Neutrophil (primary cell): ENCODE results near the gene LIPT2.

ENCODE experiments used
- H3K27ac ChIP-seq: fragments of 200-600 bp; sonication (generic); 2 replicates; pipeline ENCODE4 v1.5.1; 2016; ENCODE audit warnings: mild to moderate bottlenecking, moderate library complexity
- H3K27me3 ChIP-seq: fragments of 200-600 bp; sonication (generic); 2 replicates; pipeline ENCODE4 v1.6.0; 2016; ENCODE audit warnings: mild to moderate bottlenecking
- H3K36me3 ChIP-seq: fragments of 200-600 bp; sonication (generic); 2 replicates; pipeline ENCODE4 v1.5.1; 2017
- H3K4me1 ChIP-seq, 2 experiments: fragments of 200-600 bp in 1 of 2; sonication (generic) in 1 of 2; 1 replicate in 1 of 2; 2 replicates in 1 of 2; pipeline versions ENCODE4 v1.5.1 to v1.6.1; 2013 to 2016; ENCODE audit warnings: low read depth in 1 of 2, low read length in 1 of 2, mild to moderate bottlenecking in 1 of 2, moderate library complexity in 1 of 2; ENCODE audit not compliant: control insufficient read depth in 1 of 2, insufficient read depth in 1 of 2
- H3K4me3 ChIP-seq, 2 experiments: fragments of 200-600 bp in 1 of 2; sonication (generic) in 1 of 2; 1 replicate in 1 of 2; 2 replicates in 1 of 2; pipeline ENCODE4 v1.5.1; 2013 to 2016; ENCODE audit warnings: low read depth in 1 of 2, low read length in 1 of 2, mild to moderate bottlenecking in 1 of 2, moderate library complexity in 1 of 2
- H3K9me3 ChIP-seq: fragments of 200-600 bp; sonication (generic); 2 replicates; pipeline ENCODE4 v1.5.1; 2016
- TF ChIP-seq, protein P1 (sequence below): fragments of 200-600 bp; sonication (generic); IDR thresholded peaks from 2 replicates; pipeline ENCODE4 v1.5.1; 2016; ENCODE audit warnings: antibody characterized with exemption

LIPT2 gene

DNA sequence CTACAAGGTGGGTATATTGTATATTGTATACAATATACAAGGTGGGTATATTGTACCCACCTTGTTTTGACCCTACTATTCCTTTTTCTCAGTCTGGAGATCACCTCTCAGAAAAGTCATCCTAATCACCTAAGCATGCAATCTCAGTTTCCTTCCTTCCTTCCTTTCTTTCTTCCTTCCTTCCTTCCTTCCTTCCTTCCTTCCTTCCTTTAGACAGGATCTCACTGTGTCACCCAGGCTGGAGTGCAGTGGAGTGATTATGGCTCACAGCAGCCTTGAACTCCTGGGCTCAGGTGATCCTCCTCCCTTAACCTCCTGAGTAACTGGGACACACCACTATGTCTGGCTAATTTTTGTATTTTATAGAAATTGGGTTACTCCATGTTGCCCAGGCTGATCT lies 25.0 kb downstream of the LIPT2 start:
- no peaks in the 10 kb centered on the region for H3K27me3 ChIP-seq
- H3K36me3 ChIP-seq: no peaks in the 10 kb centered on the region
- no peak overlapping the region for H3K27ac ChIP-seq
- TF ChIP-seq, protein P1, sequence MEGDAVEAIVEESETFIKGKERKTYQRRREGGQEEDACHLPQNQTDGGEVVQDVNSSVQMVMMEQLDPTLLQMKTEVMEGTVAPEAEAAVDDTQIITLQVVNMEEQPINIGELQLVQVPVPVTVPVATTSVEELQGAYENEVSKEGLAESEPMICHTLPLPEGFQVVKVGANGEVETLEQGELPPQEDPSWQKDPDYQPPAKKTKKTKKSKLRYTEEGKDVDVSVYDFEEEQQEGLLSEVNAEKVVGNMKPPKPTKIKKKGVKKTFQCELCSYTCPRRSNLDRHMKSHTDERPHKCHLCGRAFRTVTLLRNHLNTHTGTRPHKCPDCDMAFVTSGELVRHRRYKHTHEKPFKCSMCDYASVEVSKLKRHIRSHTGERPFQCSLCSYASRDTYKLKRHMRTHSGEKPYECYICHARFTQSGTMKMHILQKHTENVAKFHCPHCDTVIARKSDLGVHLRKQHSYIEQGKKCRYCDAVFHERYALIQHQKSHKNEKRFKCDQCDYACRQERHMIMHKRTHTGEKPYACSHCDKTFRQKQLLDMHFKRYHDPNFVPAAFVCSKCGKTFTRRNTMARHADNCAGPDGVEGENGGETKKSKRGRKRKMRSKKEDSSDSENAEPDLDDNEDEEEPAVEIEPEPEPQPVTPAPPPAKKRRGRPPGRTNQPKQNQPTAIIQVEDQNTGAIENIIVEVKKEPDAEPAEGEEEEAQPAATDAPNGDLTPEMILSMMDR: no peak
- H3K9me3 ChIP-seq: no peaks in the 10 kb centered on the region
- peaks cover 60 to 64% of the 10 kb centered on the region in 2 experiments for H3K4me1 ChIP-seq
- H3K4me3 ChIP-seq: no peak overlapping the region

DNA sequence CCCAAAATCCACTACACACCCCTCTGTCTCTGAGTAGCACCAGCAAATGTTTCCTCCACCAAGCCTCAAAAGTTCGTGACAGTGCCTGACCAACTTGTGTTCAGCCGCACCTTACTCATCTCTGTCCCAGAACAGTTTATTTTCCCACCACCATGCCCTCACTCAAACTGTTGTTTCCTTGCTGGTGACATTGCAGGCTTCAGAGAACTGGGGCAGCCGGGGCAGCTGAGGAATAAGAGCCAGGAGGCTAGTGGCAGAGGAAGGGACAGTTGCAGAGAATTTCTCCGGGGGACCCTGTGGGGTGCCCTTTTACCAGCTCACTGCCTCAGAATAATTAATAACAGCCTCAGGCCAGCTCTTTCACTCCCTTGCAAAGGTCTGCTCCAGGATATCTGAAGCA lies 25.5 kb downstream of the LIPT2 start:
- H3K36me3 ChIP-seq: no peaks in the 10 kb centered on the region
- TF ChIP-seq, protein P1: no peak
- H3K27ac ChIP-seq: peak overlapping the region; percentile 65
- H3K27me3 ChIP-seq: no peaks in the 10 kb centered on the region
- H3K9me3 ChIP-seq: no peaks in the 10 kb centered on the region
- H3K4me3 ChIP-seq: peak overlapping the region; percentile 68 to 75
- peaks cover 61 to 64% of the 10 kb centered on the region in 2 experiments for H3K4me1 ChIP-seq

DNA sequence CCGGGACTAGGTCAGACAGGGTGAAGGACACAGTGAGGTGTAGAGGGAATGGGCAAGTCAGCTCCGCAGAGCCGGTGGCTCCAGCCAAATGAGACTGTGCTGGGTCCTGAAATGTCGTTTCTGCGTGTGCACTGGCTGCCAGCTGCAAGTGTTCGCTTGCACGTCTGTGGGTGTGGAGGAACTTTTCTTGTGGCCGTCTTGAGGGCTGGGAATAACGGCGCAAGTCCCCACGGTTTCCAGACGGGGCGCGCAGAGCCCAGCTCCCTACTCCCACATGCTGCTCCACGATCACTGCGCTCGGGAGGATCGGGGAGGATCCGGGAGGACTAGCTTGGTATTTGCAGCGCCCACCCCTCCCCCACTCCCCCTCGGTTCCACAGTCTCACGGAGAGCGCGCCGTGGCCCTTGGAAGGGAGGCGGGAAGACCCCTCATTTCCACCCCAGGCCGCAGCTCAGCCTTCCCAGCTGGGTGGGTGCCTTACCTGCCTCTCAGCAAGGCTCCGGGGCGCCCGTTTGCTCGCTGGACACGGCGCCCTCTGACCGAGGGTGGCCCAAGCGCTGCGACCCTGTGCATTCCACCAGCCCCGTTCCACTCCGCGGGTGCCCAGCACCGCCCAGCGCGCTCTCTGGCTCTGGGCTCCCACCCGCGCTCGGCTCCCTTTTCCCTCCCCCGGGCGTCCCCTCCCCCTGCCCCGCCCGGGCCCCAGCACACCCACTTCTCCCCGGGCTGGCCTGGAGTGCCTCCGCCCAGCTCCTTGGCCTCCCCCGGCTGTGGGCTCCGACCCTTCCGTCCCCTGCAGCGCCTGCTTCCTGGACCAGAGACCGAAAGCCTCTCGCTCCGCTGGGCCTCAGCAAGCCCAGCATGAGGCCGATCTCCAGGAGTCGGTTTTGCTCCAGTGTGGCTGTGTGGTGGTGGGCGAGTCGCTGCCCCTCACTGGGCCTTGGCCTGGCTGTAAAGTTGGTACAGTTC lies 26.3 kb downstream of the LIPT2 start, which contains the start of gene KCNE3:
KCNE3 (minus strand) TSS at position 634 of the 970 bp plus-strand sequence. CDS start 9,986 bp downstream, outside the sequence.
- Histone ChIP-seq H3K9me3 (no peaks in the 10 kb centered on the region), H3K36me3 (no peaks in the 10 kb centered on the region), H3K27me3 (no peaks in the 10 kb centered on the region), H3K27ac (peak within 1 kb of the TSS; percentile 65), H3K4me3 (peak within 1 kb of the TSS; percentile 68 to 75), H3K4me1 (peaks cover 69% of the 10 kb centered on the region in 2 experiments)
- TF ChIP-seq, protein P1: no peak

DNA sequence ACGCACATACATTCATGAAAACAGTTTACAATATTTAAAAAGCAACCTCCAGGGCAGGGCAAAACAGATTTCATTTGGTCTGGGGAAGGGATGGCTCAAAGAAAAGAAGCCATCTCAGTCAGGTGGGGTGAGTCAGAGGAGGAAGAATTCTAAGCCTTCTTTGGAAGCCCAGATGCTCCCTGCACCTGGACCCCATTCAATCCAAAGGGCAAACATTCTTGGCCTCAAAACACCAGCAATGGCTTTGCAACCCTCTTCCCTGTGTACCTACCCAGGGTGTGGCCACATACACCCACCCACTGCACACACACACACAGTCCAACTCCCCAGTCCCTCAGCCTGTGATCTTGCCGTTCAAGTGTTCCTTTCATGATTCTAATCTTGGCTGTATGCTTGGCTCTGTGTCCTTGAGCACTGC lies 28.2 kb downstream of the LIPT2 start:
- Histone ChIP-seq H3K27ac (peak overlapping the region; percentile 97), H3K27me3 (no peaks in the 10 kb centered on the region), H3K9me3 (no peaks in the 10 kb centered on the region), H3K4me3 (no peak overlapping the region), H3K4me1 (peaks cover 67 to 79% of the 10 kb centered on the region in 2 experiments), H3K36me3 (peaks cover 1% of the 10 kb centered on the region)
- TF ChIP-seq, protein P1: no peak

DNA sequence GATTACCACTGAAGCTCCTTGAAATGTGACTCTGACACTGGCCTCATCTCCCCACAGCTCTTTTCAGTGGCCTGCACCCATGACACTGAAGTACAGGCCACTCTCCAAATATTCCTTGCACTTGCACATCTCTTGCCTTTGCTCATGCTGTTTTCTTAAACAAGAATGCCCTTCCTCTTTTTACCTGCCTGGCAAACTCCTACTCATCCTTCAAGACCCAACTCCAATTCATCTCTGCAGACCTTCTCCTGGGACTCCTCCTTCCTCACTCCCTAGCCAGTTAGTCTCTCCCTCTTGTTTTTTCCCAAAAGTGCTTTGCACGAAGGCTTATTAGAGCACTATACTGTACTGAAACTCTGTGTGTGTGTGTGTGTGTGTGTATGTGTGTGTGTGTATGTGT lies 28.8 kb downstream of the LIPT2 start:
- peaks cover 7% of the 10 kb centered on the region for H3K36me3 ChIP-seq
- H3K27ac ChIP-seq: peak overlapping the region; percentile 97
- TF ChIP-seq, protein P1: no peak
- H3K27me3 ChIP-seq: no peaks in the 10 kb centered on the region
- H3K4me3 ChIP-seq: peak overlapping the region in 1 of 2 experiments; percentile 8
- H3K9me3 ChIP-seq: no peaks in the 10 kb centered on the region
- peaks cover 69 to 85% of the 10 kb centered on the region in 2 experiments for H3K4me1 ChIP-seq
